ENCODE data around the gene SLFNL1. TPM values are rescaled to one million over a fixed set of nuclear protein-coding genes. Genes with fewer than 3 reads are reported as not detected.

Gene SLFNL1
- total RNA-seq, 1 donor from 2014 or later, result 0.16 TPM

DNA sequence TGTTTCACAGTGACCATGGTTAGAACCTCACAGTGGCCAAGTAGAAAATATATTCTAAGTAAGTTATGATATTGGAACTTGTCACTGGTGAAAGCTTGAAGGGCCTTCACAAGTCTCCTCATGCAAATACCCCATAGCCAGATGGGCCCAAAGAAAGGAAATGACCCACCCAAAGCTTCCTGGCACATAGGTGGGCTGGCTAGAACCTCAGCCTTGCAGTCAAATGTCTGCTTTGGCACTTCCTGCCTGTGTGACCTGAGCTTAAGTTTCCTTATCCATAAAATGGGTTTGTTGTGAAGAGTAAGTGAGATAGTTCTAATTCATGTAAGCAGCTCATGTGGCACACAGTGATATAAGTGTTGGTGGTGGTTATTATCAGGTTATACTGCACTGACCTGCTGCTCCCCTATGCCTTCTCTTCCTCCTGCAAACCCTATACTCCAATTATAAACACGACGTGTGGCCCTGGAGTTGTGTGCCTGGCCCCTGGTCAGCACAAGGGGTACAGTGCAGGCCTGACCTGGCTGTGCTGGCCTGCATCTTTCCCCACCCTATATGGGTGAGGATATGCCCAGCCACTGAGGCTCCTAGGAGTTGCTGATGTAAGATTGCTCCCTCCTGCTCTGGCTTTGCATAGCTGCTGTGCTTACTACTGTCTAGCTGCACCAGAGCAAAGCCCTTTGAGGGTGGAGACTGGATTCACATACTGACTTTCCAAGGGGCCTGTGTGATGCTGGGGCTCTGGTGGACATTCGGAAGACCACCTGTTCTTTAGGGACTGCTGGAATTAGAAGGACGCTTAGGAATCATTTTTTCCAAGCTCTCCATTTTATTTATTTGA, 4.7 kb upstream of the SLFNL1 start:
- no peak overlapping the region for H3K4me3 ChIP-seq
- TF ChIP-seq, protein P1, sequence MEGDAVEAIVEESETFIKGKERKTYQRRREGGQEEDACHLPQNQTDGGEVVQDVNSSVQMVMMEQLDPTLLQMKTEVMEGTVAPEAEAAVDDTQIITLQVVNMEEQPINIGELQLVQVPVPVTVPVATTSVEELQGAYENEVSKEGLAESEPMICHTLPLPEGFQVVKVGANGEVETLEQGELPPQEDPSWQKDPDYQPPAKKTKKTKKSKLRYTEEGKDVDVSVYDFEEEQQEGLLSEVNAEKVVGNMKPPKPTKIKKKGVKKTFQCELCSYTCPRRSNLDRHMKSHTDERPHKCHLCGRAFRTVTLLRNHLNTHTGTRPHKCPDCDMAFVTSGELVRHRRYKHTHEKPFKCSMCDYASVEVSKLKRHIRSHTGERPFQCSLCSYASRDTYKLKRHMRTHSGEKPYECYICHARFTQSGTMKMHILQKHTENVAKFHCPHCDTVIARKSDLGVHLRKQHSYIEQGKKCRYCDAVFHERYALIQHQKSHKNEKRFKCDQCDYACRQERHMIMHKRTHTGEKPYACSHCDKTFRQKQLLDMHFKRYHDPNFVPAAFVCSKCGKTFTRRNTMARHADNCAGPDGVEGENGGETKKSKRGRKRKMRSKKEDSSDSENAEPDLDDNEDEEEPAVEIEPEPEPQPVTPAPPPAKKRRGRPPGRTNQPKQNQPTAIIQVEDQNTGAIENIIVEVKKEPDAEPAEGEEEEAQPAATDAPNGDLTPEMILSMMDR (IDR thresholded peaks at IDR 0.05; ENCODE audit: borderline replicate concordance), result no peak
- H3K9me3 ChIP-seq (replicated peaks), result no peaks in the 10 kb centered on the region
- no peak overlapping the region for H3K27ac ChIP-seq (replicated peaks)
- H3K4me1 ChIP-seq, result peaks cover 13% of the 10 kb centered on the region
- H3K36me3 ChIP-seq, result peaks cover 51% of the 10 kb centered on the region
- intact Hi-C loops (cut with micrococcal nuclease), result no loop called here
- DNase-seq, result no peak
- no peaks in the 10 kb centered on the region for H3K27me3 ChIP-seq (ENCODE audit: low read depth)

DNA sequence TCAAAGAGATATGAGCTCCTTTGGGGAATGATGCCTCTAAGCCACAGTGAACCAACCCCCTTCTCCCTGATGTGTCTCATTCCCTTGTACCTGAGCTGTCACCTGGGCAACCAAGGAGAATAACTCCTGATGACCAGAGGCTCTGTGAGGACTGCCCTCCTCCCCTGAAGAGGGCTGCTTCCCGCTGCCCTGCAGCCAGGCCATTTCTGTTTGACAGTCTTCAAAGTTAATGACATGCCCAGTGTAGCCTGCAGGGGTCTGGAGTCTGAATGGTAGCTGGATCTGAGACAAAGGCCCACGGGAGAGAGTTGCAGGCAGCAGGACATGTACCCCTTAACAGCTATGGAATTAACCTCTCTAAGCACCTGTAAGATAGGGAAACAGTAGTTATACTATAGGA, 3.4 kb upstream of the SLFNL1 start:
- Histone ChIP-seq H3K27me3 (ENCODE audit: low read depth) (no peaks in the 10 kb centered on the region), H3K4me1 (peaks cover 18% of the 10 kb centered on the region), H3K9me3 (replicated peaks) (no peaks in the 10 kb centered on the region), H3K4me3 (no peak overlapping the region), H3K36me3 (peaks cover 40% of the 10 kb centered on the region), H3K27ac (replicated peaks) (no peak overlapping the region)
- intact Hi-C loops (cut with micrococcal nuclease), result no loop called here
- DNase-seq, result no peak
- TF ChIP-seq, protein P1 (IDR thresholded peaks at IDR 0.05; ENCODE audit: borderline replicate concordance), result no peak

DNA sequence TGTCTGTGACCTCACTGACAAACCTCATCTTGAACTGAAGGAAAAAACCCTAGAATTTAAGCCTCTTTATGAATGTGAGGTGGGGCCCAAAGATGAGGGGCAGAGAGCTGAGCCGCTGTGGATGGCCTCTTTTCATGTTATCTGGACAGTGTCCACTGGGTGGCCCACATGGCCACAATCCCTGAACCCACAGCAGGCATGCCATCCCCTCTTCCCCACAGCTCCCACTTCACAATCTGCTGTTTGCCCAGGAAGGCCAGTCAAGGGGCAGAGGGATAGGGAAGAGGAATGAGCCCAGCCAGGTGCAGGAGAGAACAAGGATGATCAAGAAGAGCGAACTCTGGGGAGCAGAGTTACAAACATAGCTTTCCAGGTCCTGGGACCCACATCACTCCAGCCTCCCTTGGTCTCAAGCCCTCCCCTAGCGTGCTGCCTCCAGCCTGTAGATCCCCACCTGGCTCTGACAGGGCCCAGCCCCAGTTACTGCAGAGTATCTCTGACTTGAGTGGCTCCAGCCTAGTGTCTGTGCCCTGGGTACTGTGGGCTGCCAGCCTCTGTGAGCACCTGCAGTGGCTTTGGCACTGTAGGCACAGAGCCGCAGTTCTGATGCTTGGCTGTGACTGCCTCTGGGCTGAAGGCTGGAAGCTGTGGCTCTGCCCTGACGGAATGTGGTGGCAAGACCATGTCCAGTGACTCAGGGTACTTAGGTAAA, 1.9 kb upstream of the SLFNL1 start:
- Histone ChIP-seq H3K4me1 (peaks cover 18% of the 10 kb centered on the region), H3K36me3 (peaks cover 34% of the 10 kb centered on the region), H3K27me3 (ENCODE audit: low read depth) (no peaks in the 10 kb centered on the region), H3K27ac (replicated peaks) (no peak overlapping the region), H3K4me3 (no peak overlapping the region), H3K9me3 (replicated peaks) (no peaks in the 10 kb centered on the region)
- no peak for DNase-seq
- intact Hi-C loops (cut with micrococcal nuclease), result no loop called here
- TF ChIP-seq, protein P1 (IDR thresholded peaks at IDR 0.05; ENCODE audit: borderline replicate concordance), result no peak

DNA sequence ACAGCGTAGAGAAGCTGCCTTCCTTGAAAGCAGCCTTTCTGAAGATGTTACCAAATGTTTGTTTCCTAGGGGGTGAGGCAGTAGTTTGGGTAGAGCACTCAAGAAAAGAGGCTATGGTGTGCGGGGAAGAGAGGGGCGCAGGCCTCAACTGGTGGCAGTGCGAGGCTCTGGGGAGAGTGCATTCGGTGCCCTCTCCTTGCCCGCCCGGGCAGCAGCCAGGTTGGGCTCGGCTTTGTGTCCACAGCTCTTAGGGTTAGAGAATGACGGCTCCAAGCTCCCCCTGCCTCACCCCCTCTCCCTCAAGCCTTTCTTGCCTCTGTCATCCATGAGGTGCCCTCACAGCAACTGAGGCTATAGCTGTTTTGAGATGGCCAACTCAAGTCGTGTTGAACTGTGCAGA, 899 bp upstream of the SLFNL1 start:
- H3K27ac ChIP-seq (replicated peaks), result peak overlapping the region; percentile 56
- TF ChIP-seq, protein P1 (IDR thresholded peaks at IDR 0.05; ENCODE audit: borderline replicate concordance), result no peak
- peaks cover 18% of the 10 kb centered on the region for H3K4me1 ChIP-seq
- intact Hi-C loops (cut with micrococcal nuclease), result no loop called here
- peaks cover 29% of the 10 kb centered on the region for H3K36me3 ChIP-seq
- DNase-seq, result no peak
- H3K4me3 ChIP-seq, result no peak overlapping the region
- H3K9me3 ChIP-seq (replicated peaks), result no peaks in the 10 kb centered on the region
- no peaks in the 10 kb centered on the region for H3K27me3 ChIP-seq (ENCODE audit: low read depth)

DNA sequence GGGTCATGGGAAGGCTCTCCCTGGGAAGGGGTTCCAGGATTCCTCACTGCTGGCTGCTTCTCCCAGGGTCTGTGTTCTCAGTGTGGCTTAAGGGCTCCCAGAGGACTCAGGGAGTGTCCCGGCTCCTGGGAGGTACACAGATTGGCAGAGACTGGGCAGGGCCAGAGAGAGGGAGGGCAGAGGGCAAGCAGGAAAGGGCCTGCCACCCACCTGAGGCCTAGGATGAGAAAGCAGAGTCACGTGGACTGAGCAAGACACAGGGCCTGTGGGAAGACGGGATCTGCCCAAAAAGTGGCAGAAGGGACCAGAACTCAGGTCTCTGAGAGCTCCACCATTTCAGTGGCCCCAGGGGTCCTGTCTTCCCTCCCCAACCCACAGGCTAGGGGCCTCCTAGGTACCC, 871 bp downstream of the SLFNL1 start:
- TF ChIP-seq, protein P1 (IDR thresholded peaks at IDR 0.05; ENCODE audit: borderline replicate concordance), result no peak
- Histone ChIP-seq H3K9me3 (replicated peaks) (no peaks in the 10 kb centered on the region), H3K4me3 (no peak overlapping the region), H3K4me1 (peaks cover 24% of the 10 kb centered on the region), H3K27ac (replicated peaks) (peak overlapping the region; percentile 56), H3K36me3 (peaks cover 20% of the 10 kb centered on the region), H3K27me3 (ENCODE audit: low read depth) (no peaks in the 10 kb centered on the region)
- intact Hi-C loops (cut with micrococcal nuclease), result no loop called here
- no peak for DNase-seq
